ENCODE measurements around the gene PRKN.

The PRKN gene

GRCh38 chr6:162315291-162315690, 412.3 kb downstream of the PRKN start:
- no peak for DNase-seq

GRCh38 chr6:162313922-162314660, 413.5 kb downstream of the PRKN start:
- no peak for DNase-seq

- DNase-seq: no peak
These were observed 419.7 kb downstream of the PRKN start for GRCh38 chr6:162307865-162308264.

- DNase-seq: no peak
These were observed 420.9 kb downstream of the PRKN start for GRCh38 chr6:162306616-162307015.

GRCh38 chr6:162301128-162301527, 426.4 kb downstream of the PRKN start:
- DNase-seq: no peak

- DNase-seq: peak in 12 of 51 donors; percentile 4 to 39 (median 8)
These were observed 433.5 kb downstream of the PRKN start for GRCh38 chr6:162294029-162294428.

GRCh38 chr6:162292915-162293314, 434.7 kb downstream of the PRKN start:
- DNase-seq: no peak

GRCh38 chr6:162290846-162291465, 436.6 kb downstream of the PRKN start:
- DNase-seq: no peak

GRCh38 chr6:162289972-162290371, 437.6 kb downstream of the PRKN start:
- peak in 6 of 51 donors; percentile 2 to 41 (median 7) for DNase-seq

- no peak for DNase-seq
These were observed 453.6 kb downstream of the PRKN start for GRCh38 chr6:162273986-162274385.

GRCh38 chr6:162271922-162272321, 455.6 kb downstream of the PRKN start:
- DNase-seq: no peak

- no peak for DNase-seq
These were observed 456.6 kb downstream of the PRKN start for GRCh38 chr6:162270966-162271365.

GRCh38 chr6:162267641-162268040, 459.9 kb downstream of the PRKN start:
- no peak for DNase-seq

- no peak for DNase-seq
These were observed 460.4 kb downstream of the PRKN start for GRCh38 chr6:162267126-162267525.

- DNase-seq: no peak
These were observed 463.0 kb downstream of the PRKN start for GRCh38 chr6:162264581-162264980.

GRCh38 chr6:162262466-162263196, 464.9 kb downstream of the PRKN start:
- DNase-seq: no peak

GRCh38 chr6:162261598-162261997, 466.0 kb downstream of the PRKN start:
- DNase-seq: no peak

- no peak for DNase-seq
These were observed 467.5 kb downstream of the PRKN start for GRCh38 chr6:162260027-162260426.

- DNase-seq: no peak
These were observed 468.9 kb downstream of the PRKN start for GRCh38 chr6:162258647-162259046.

GRCh38 chr6:162256361-162256760, 471.2 kb downstream of the PRKN start:
- DNase-seq: no peak

- no peak for DNase-seq
These were observed 476.3 kb downstream of the PRKN start for GRCh38 chr6:162251257-162251656.

GRCh38 chr6:162249907-162250642, 477.5 kb downstream of the PRKN start:
- DNase-seq: no peak

Data from hypothalamus (tissue), 51 donors.